ENCODE results near the gene TTLL5. TPM values are rescaled to one million over a fixed set of nuclear protein-coding genes. Genes with fewer than 3 reads are reported as not detected.

The TTLL5 gene
- total RNA-seq, 1 experiment from 2014 or later: 34.7 TPM

DNA sequence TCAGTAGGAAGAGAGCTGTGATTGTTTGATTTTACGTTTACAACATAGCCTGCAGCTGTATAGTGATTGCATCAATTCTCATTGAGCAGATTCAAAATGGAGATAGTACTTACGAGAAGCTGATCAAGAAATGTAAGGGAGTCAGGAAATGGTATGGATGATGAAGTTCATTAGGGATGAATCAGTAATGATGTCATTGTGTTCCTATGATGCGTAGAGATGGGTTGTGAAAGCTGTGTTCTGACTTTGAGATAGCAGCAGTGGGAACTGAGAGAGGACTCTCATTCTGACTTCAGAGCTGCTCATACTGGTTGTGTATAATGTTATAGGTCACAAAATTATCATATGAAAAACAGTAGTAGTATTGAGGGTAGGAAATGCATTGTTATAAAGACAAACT, 44.0 kb downstream of the TTLL5 start:
- H3K36me3 ChIP-seq (ENCODE audit: low read depth, low read length): peaks cover 12% of the 10 kb centered on the region; the same call in 1 of the 2 replicates
- H4K20me1 ChIP-seq (ENCODE audit: low read length): no peaks in the 10 kb centered on the region
- ChIA-PET POLR2A (ENCODE audit: unreplicated experiment) (no interaction called here), CTCF (no interaction called here)
- no peaks in the 10 kb centered on the region for H3K9me2 ChIP-seq (replicated peaks; ENCODE audit: low read length)
- no peak overlapping the region for H3K4me2 ChIP-seq (ENCODE audit: low read length)
- H3K4me3 ChIP-seq (ENCODE audit: low read length): no peak overlapping the region
- H3K27me3 ChIP-seq (ENCODE audit: low read length): no peaks in the 10 kb centered on the region
- no peaks in the 10 kb centered on the region for H3K4me1 ChIP-seq (ENCODE audit: insufficient read depth, low read length)
- intact Hi-C loops (cut with micrococcal nuclease): loop anchor here (5.0 kb wide), 1 partner anchor 172 kb away; no protein-coding TSS in a partner anchor
- H3K27ac ChIP-seq (ENCODE audit: low read length): no peak overlapping the region
- no peaks in the 10 kb centered on the region for H3K9me3 ChIP-seq (ENCODE audit: low read length)
- no peaks in the 10 kb centered on the region for H3F3A ChIP-seq (ENCODE audit: low read length, unreplicated experiment)
- TF ChIP-seq EZH2 (IDR thresholded peaks at IDR 0.05; ENCODE audit: low read length, unreplicated experiment) (no peak), EZH2phosphoT487 (IDR thresholded peaks at IDR 0.05; ENCODE audit: borderline replicate concordance, low read length) (no peak)
- TF ChIP-seq, protein P1, sequence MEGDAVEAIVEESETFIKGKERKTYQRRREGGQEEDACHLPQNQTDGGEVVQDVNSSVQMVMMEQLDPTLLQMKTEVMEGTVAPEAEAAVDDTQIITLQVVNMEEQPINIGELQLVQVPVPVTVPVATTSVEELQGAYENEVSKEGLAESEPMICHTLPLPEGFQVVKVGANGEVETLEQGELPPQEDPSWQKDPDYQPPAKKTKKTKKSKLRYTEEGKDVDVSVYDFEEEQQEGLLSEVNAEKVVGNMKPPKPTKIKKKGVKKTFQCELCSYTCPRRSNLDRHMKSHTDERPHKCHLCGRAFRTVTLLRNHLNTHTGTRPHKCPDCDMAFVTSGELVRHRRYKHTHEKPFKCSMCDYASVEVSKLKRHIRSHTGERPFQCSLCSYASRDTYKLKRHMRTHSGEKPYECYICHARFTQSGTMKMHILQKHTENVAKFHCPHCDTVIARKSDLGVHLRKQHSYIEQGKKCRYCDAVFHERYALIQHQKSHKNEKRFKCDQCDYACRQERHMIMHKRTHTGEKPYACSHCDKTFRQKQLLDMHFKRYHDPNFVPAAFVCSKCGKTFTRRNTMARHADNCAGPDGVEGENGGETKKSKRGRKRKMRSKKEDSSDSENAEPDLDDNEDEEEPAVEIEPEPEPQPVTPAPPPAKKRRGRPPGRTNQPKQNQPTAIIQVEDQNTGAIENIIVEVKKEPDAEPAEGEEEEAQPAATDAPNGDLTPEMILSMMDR (conservative IDR thresholded peaks at IDR 0.05; ENCODE audit: low read depth, low read length): no peak
- no peaks in the 10 kb centered on the region for H3K79me2 ChIP-seq (ENCODE audit: low read length)
- BruUV-seq (replicated peaks): no TSS peak
- H2AFZ ChIP-seq (ENCODE audit: low read length): no peak overlapping the region
- no peak overlapping the region for H3K9ac ChIP-seq (ENCODE audit: low read length)
- no peak for ATAC-seq
- no peak for DNase-seq

DNA sequence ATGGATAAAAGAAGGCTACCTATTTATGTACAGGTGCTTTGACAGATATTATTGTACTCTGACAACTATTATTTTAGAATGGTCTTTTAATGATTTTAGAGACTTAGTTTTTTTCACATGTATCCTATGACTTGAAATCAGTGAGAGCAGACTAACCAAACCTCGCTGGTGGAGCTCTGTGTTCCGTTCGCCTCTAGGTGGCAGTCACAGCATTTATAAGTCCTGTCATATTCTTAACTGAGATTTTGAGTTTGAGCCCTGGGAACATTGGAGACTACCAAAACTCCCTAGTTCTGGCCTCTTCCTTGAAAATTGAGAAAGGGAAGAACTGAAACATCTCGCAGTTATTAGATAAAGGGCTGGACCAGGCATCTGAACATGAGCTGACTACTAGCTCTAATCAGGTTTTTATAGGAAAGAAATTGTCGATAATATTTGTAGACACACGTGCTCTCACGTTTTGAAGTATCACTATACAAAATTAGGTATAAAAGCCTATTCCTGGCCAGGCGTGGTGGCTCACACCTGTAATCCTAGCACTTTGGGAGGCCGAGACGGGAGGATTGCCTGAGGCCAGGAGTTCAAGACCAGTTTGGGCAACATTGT, 48.3 kb downstream of the TTLL5 start:
- POLR2A ChIA-PET (ENCODE audit: unreplicated experiment): interaction anchor here (0.6 kb wide), 1 partner anchor 55 kb away, joined by 4 read pairs; no protein-coding TSS in a partner anchor
- intact Hi-C loops (cut with micrococcal nuclease): loop anchor here (5.0 kb wide), 1 partner anchor 168 kb away; no protein-coding TSS in a partner anchor

More for the DNA sequence above, 48.3 kb downstream of the TTLL5 start:
- no peak overlapping the region for H3K27ac ChIP-seq (ENCODE audit: low read length)
- DNase-seq (peak; percentile 80), ATAC-seq (peak; percentile 26)
- H3K27me3 ChIP-seq (ENCODE audit: low read length): no peaks in the 10 kb centered on the region
- no peak overlapping the region for H3K4me2 ChIP-seq (ENCODE audit: low read length)
- H3K9me3 ChIP-seq (ENCODE audit: low read length): no peaks in the 10 kb centered on the region
- H3K9me2 ChIP-seq (replicated peaks; ENCODE audit: low read length): no peaks in the 10 kb centered on the region
- no peak overlapping the region for H2AFZ ChIP-seq (ENCODE audit: low read length)
- TF ChIP-seq EZH2 (IDR thresholded peaks at IDR 0.05; ENCODE audit: low read length, unreplicated experiment) (no peak), EZH2phosphoT487 (IDR thresholded peaks at IDR 0.05; ENCODE audit: borderline replicate concordance, low read length) (no peak)
- TF ChIP-seq, protein P1 (conservative IDR thresholded peaks at IDR 0.05; ENCODE audit: low read depth, low read length): peak; percentile 92
- CTCF ChIA-PET: interaction anchor here (0.6 to 2.1 kb wide), 11 partner anchors 22 to 277 kb away, joined by 3 to 52 read pairs (median 4); partner anchors contain the start of genes IFT43 and TGFB3
- no peaks in the 10 kb centered on the region for H3F3A ChIP-seq (ENCODE audit: low read length, unreplicated experiment)
- H3K36me3 ChIP-seq (ENCODE audit: low read depth, low read length): peaks cover 6% of the 10 kb centered on the region; the same call in 1 of the 2 replicates
- no peak overlapping the region for H3K9ac ChIP-seq (ENCODE audit: low read length)
- no peaks in the 10 kb centered on the region for H3K79me2 ChIP-seq (ENCODE audit: low read length)
- no TSS peak for BruUV-seq (replicated peaks)
- H3K4me3 ChIP-seq (ENCODE audit: low read length): no peak overlapping the region
- no peaks in the 10 kb centered on the region for H4K20me1 ChIP-seq (ENCODE audit: low read length)
- peaks cover 20% of the 10 kb centered on the region for H3K4me1 ChIP-seq (ENCODE audit: insufficient read depth, low read length)

Data from PC-3 (cell line).